GM04504 (cell line): ENCODE data around the gene APOF.
A peak's percentile ranks its signal among the peaks of the same experiment; 100 is the strongest.
"Not testable (repeated sequence)": the region's sequence is repeated elsewhere in the genome, so short reads cannot be mapped to it uniquely, and the experiment has no call there.

ENCODE experiments used
- DNase-seq: peaks from one replicate; pipeline ENCODE4 v3.0.0-alpha.2; 2012; ENCODE audit warnings: low read depth

APOF gene

GRCh38 chr12:56362130-56363059, at the start of gene APOF:
Gene APOF, minus strand, starts transcription at chr12:56362857. Its CDS starts 112 bp downstream, at chr12:56362745.
- no peak for DNase-seq

- DNase-seq: no peak
These were observed 49.4 kb upstream of the APOF start for GRCh38 chr12:56411781-56412639.

- no peak for DNase-seq
These were observed 48.1 kb upstream of the APOF start for GRCh38 chr12:56410768-56411167.

- DNase-seq: no peak
These were observed 46.3 kb upstream of the APOF start for GRCh38 chr12:56408799-56409417.

- not testable (repeated sequence) for DNase-seq
These were observed 41.6 kb upstream of the APOF start for GRCh38 chr12:56404227-56404626.

GRCh38 chr12:56401612-56402011, 39.0 kb upstream of the APOF start:
- DNase-seq: not testable (repeated sequence)

- not testable (repeated sequence) for DNase-seq
These were observed 38.5 kb upstream of the APOF start for GRCh38 chr12:56401125-56401524.

- not testable (repeated sequence) for DNase-seq
These were observed 36.8 kb upstream of the APOF start for GRCh38 chr12:56399466-56399865.

GRCh38 chr12:56398324-56398723, 35.7 kb upstream of the APOF start:
- no peak for DNase-seq

- DNase-seq: no peak
These were observed 29.7 kb upstream of the APOF start for GRCh38 chr12:56392331-56392730.

- no peak for DNase-seq
These were observed 29.1 kb upstream of the APOF start for GRCh38 chr12:56391721-56392120.

- no peak for DNase-seq
These were observed 26.8 kb upstream of the APOF start for GRCh38 chr12:56389412-56389811.

- peak; percentile 10 for DNase-seq
These were observed 24.6 kb upstream of the APOF start for GRCh38 chr12:56387152-56387736.

- no peak for DNase-seq
These were observed 23.2 kb upstream of the APOF start for GRCh38 chr12:56385873-56386272.

- DNase-seq: no peak
These were observed 20.0 kb upstream of the APOF start for GRCh38 chr12:56382611-56383010.

- DNase-seq: no peak
These were observed 15.3 kb upstream of the APOF start for GRCh38 chr12:56377989-56378316.

GRCh38 chr12:56377310-56377988, 14.8 kb upstream of the APOF start:
- no peak for DNase-seq

- no peak for DNase-seq
These were observed 13.2 kb upstream of the APOF start for GRCh38 chr12:56375598-56376434.

GRCh38 chr12:56374726-56375597, 12.3 kb upstream of the APOF start:
- no peak for DNase-seq

- no peak for DNase-seq
These were observed 10.9 kb upstream of the APOF start for GRCh38 chr12:56373515-56373914.
